ENCODE measurements around the gene ERP44.

DNA sequence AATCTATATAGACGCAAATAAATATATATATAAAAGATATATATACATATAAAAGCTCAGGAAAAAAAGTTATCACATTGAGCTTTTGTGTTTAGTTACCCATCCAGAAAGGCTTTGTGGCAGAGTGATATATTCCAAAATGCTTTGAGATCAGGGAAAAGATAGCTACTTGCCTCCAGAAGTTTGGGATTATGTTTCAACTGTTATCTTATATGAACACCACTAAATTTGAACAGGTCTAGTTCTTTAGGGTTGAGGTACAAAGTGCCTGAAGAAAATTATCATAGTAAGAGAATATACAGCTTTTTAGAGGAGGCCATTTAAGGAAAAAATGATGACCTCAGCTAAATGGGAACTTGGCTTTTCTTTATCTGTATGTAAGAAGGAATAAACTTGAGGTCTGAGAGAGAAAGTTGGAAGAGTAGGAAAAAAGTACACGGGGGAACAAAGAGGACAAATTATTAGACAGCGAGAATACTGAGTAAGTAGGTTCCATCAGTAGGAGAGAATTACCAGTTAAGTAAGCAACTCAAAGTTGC, 2.4 kb downstream of the ERP44 start:
- TF ChIP-seq POLR2A (IDR thresholded peaks at IDR 0.05), result no peak
- TF ChIP-seq, protein P1, sequence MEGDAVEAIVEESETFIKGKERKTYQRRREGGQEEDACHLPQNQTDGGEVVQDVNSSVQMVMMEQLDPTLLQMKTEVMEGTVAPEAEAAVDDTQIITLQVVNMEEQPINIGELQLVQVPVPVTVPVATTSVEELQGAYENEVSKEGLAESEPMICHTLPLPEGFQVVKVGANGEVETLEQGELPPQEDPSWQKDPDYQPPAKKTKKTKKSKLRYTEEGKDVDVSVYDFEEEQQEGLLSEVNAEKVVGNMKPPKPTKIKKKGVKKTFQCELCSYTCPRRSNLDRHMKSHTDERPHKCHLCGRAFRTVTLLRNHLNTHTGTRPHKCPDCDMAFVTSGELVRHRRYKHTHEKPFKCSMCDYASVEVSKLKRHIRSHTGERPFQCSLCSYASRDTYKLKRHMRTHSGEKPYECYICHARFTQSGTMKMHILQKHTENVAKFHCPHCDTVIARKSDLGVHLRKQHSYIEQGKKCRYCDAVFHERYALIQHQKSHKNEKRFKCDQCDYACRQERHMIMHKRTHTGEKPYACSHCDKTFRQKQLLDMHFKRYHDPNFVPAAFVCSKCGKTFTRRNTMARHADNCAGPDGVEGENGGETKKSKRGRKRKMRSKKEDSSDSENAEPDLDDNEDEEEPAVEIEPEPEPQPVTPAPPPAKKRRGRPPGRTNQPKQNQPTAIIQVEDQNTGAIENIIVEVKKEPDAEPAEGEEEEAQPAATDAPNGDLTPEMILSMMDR (IDR thresholded peaks at IDR 0.05), result no peak
